ENCODE measurements around the gene HS2ST1. TPM values are rescaled to one million over a fixed set of nuclear protein-coding genes. Genes with fewer than 3 reads are reported as not detected.

Gene HS2ST1
- total and polyA plus RNA-seq, 2 experiments from 2014 or later = 6.7 to 17.1 TPM

GRCh38 chr1:87129606-87130005 is 215.2 kb downstream of the HS2ST1 start (continued):
- no peak for TF ChIP-seq REST (IDR thresholded peaks at IDR 0.05; ENCODE audit: unreplicated experiment)
- TF ChIP-seq EZH2phosphoT487 (IDR thresholded peaks at IDR 0.05; ENCODE audit: unreplicated experiment) = no peak

- ATAC-seq (no peak), DNase-seq (ENCODE audit: low spot score) (no peak)
- Mint-ChIP-seq H3K27ac (no peak overlapping the region), H3K4me3 (no peak overlapping the region), H3K4me1 (peaks cover 8% of the 10 kb centered on the region; the same call in 2 of the 3 replicates), H3K27me3 (ENCODE audit: insufficient read depth, low read depth, poor library complexity) (peaks cover 12% of the 10 kb centered on the region), H3K36me3 (ENCODE audit: low read depth) (no peaks in the 10 kb centered on the region), H3K9me3 (no peaks in the 10 kb centered on the region)
- Histone ChIP-seq H3K79me2 (replicated peaks; ENCODE audit: insufficient read depth) (no peaks in the 10 kb centered on the region), H3F3A (replicated peaks; ENCODE audit: low read depth) (no peaks in the 10 kb centered on the region), H3K27ac (ENCODE audit: low read depth) (no peak overlapping the region), H3K27me3 (ENCODE audit: insufficient read depth) (peaks cover 19% of the 10 kb centered on the region), H3K4me1 (ENCODE audit: insufficient read depth) (peaks cover 17% of the 10 kb centered on the region), H4K20me1 (replicated peaks; ENCODE audit: insufficient read depth) (no peaks in the 10 kb centered on the region), H2AFZ (no peak overlapping the region), H3K4me2 (no peak overlapping the region), H3K9me2 (ENCODE audit: insufficient read depth) (no peaks in the 10 kb centered on the region), H3K4me3 (no peak overlapping the region), H3K36me3 (ENCODE audit: insufficient read depth) (no peaks in the 10 kb centered on the region)
- no peak for TF ChIP-seq CREB1 (CRISPR knock-in tag; IDR thresholded peaks at IDR 0.05; ENCODE audit: low read depth)
- no peak for TF ChIP-seq ZNF331 (CRISPR knock-in tag; IDR thresholded peaks at IDR 0.05; ENCODE audit: low read depth)
- TF ChIP-seq NANOG (IDR thresholded peaks at IDR 0.05; ENCODE audit: borderline replicate concordance) = no peak
- no peak for TF ChIP-seq JUNB (IDR thresholded peaks at IDR 0.05; ENCODE audit: unreplicated experiment)
- no peak for TF ChIP-seq ZNF462 (CRISPR knock-in tag; IDR thresholded peaks at IDR 0.05)
- TF ChIP-seq EZH2phosphoT487 (IDR thresholded peaks at IDR 0.05; ENCODE audit: unreplicated experiment) = no peak
- no peak for TF ChIP-seq STAT1 (IDR thresholded peaks at IDR 0.05; ENCODE audit: unreplicated experiment)
- TF ChIP-seq ETS1 (IDR thresholded peaks at IDR 0.05) = no peak
- TF ChIP-seq REST (IDR thresholded peaks at IDR 0.05; ENCODE audit: unreplicated experiment) = no peak
- TF ChIP-seq EZH2 (IDR thresholded peaks at IDR 0.05; ENCODE audit: low read depth, unreplicated experiment) = no peak
- no peak for TF ChIP-seq ZNF114 (CRISPR knock-in tag; IDR thresholded peaks at IDR 0.05)
These were observed 216.0 kb downstream of the HS2ST1 start for GRCh38 chr1:87130438-87130837.
